ENCODE results near the gene SH3TC1.

Gene SH3TC1

GRCh38 chr4:8185930-8186329, 13.2 kb upstream of the SH3TC1 start:
- Histone ChIP-seq H3K79me2 (ENCODE audit: insufficient read depth, low read length) (no peaks in the 10 kb centered on the region), H3K4me2 (ENCODE audit: low read depth, low read length, poor library complexity, severe bottlenecking) (no peak overlapping the region), H3K9me2 (replicated peaks; ENCODE audit: low read depth, low read length) (no peaks in the 10 kb centered on the region), H3K4me3 (ENCODE audit: low read length, poor library complexity, severe bottlenecking) (no peak overlapping the region), H4K20me1 (ENCODE audit: insufficient read depth, low read length, poor library complexity, severe bottlenecking) (no peaks in the 10 kb centered on the region), H3K4me1 (ENCODE audit: insufficient read depth, low read length, poor library complexity, severe bottlenecking) (no peaks in the 10 kb centered on the region), H3K9ac (ENCODE audit: low read depth, low read length, poor library complexity, severe bottlenecking) (no peak overlapping the region), H3K9me3 (ENCODE audit: insufficient read depth, low read depth, low read length) (no peaks in the 10 kb centered on the region), H3F3A (ENCODE audit: low read depth) (no peaks in the 10 kb centered on the region), H2AFZ (ENCODE audit: low read length) (no peak overlapping the region), H3K36me3 (ENCODE audit: insufficient read depth, low read length) (no peaks in the 10 kb centered on the region), H3K27me3 (ENCODE audit: insufficient read depth, low read length, poor library complexity, severe bottlenecking) (no peaks in the 10 kb centered on the region)
- TF ChIP-seq CTCF (conservative IDR thresholded peaks at IDR 0.05; ENCODE audit: low read length) = no peak
- no peak for TF ChIP-seq EZH2phosphoT487 (IDR thresholded peaks at IDR 0.05; ENCODE audit: borderline replicate concordance)

DNA sequence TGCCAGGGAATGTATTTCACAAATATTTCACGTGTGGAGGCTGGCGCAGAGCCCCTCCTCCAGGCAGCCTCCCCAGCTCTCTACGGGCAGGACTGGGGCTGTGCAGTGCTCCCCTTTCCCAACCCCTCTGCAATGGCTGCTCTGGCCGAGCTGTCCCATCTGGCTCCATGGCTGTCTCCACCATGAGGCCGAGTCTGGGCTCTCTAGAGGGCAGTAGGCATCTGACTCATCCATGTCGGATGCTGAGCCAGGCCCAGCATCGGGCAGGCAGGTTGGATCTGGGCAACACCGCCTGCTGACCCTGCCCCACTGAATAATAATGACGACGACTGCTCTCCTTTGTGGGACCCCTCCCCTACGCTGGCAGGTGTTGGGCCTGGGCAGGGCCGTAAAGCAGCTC, 11.0 kb upstream of the SH3TC1 start:
- peaks cover 4% of the 10 kb centered on the region for H3K4me1 ChIP-seq (ENCODE audit: insufficient read depth, low read length, poor library complexity, severe bottlenecking)

GRCh38 chr4:8188743-8189550, 10.1 kb upstream of the SH3TC1 start:
- TF ChIP-seq CTCF (conservative IDR thresholded peaks at IDR 0.05; ENCODE audit: low read length) (no peak), EZH2phosphoT487 (IDR thresholded peaks at IDR 0.05; ENCODE audit: borderline replicate concordance) (no peak)
- no peaks in the 10 kb centered on the region for H3F3A ChIP-seq (ENCODE audit: low read depth)
- H3K9ac ChIP-seq (ENCODE audit: low read depth, low read length, poor library complexity, severe bottlenecking) = no peak overlapping the region
- H3K79me2 ChIP-seq (ENCODE audit: insufficient read depth, low read length) = no peaks in the 10 kb centered on the region
- H3K4me2 ChIP-seq (ENCODE audit: low read depth, low read length, poor library complexity, severe bottlenecking) = no peak overlapping the region
- H3K9me2 ChIP-seq (replicated peaks; ENCODE audit: low read depth, low read length) = no peaks in the 10 kb centered on the region
- no peaks in the 10 kb centered on the region for H3K9me3 ChIP-seq (ENCODE audit: insufficient read depth, low read depth, low read length)
- no peak overlapping the region for H2AFZ ChIP-seq (ENCODE audit: low read length)
- peaks cover 8% of the 10 kb centered on the region for H3K4me1 ChIP-seq (ENCODE audit: insufficient read depth, low read length, poor library complexity, severe bottlenecking)
- no peaks in the 10 kb centered on the region for H3K36me3 ChIP-seq (ENCODE audit: insufficient read depth, low read length)
- no peaks in the 10 kb centered on the region for H3K27me3 ChIP-seq (ENCODE audit: insufficient read depth, low read length, poor library complexity, severe bottlenecking)
- H3K4me3 ChIP-seq (ENCODE audit: low read length, poor library complexity, severe bottlenecking) = no peak overlapping the region
- no peaks in the 10 kb centered on the region for H4K20me1 ChIP-seq (ENCODE audit: insufficient read depth, low read length, poor library complexity, severe bottlenecking)

More for the DNA sequence above, 11.0 kb upstream of the SH3TC1 start:
- Histone ChIP-seq H3F3A (ENCODE audit: low read depth) (no peaks in the 10 kb centered on the region), H3K9ac (ENCODE audit: low read depth, low read length, poor library complexity, severe bottlenecking) (no peak overlapping the region), H3K9me2 (replicated peaks; ENCODE audit: low read depth, low read length) (no peaks in the 10 kb centered on the region), H4K20me1 (ENCODE audit: insufficient read depth, low read length, poor library complexity, severe bottlenecking) (no peaks in the 10 kb centered on the region), H2AFZ (ENCODE audit: low read length) (no peak overlapping the region), H3K9me3 (ENCODE audit: insufficient read depth, low read depth, low read length) (no peaks in the 10 kb centered on the region), H3K79me2 (ENCODE audit: insufficient read depth, low read length) (no peaks in the 10 kb centered on the region), H3K4me2 (ENCODE audit: low read depth, low read length, poor library complexity, severe bottlenecking) (no peak overlapping the region), H3K4me3 (ENCODE audit: low read length, poor library complexity, severe bottlenecking) (no peak overlapping the region), H3K36me3 (ENCODE audit: insufficient read depth, low read length) (no peaks in the 10 kb centered on the region), H3K27me3 (ENCODE audit: insufficient read depth, low read length, poor library complexity, severe bottlenecking) (no peaks in the 10 kb centered on the region)
- no peak for TF ChIP-seq CTCF (conservative IDR thresholded peaks at IDR 0.05; ENCODE audit: low read length)
- TF ChIP-seq EZH2phosphoT487 (IDR thresholded peaks at IDR 0.05; ENCODE audit: borderline replicate concordance) = no peak
